AG08395 (cell line): ENCODE data around the gene FRRS1L.
A peak's percentile ranks its signal among the peaks of the same experiment; 100 is the strongest.
"Not testable (repeated sequence)": the region's sequence is repeated elsewhere in the genome, so short reads cannot be mapped to it uniquely, and the experiment has no call there.

ENCODE experiments used
- DNase-seq: peaks from one replicate; pipeline ENCODE4 v3.0.0; 2012; ENCODE audit warnings: mixed read lengths, low spot score

The FRRS1L gene

DNA sequence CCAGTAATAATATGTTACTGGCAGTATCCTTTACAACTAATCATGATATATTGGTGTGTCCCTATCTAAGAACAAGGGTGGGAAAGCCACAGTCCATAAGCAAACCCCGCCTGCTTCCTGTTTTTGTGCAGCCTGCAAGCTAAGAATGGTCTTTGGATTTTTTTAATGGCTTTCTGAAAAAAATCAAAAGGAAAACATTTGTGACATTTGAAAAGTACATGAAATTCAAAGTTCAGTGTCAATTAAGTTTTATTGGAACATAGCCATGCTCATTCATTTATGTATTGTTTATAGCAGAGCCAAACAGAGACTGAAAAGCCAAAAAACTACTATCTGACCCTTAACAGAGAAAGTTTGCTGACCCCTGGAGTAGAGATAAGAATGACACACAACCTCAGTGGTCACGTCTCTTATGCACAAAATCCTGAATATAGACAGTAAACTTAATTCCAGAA lies 34.5 kb downstream of the FRRS1L start:
- DNase-seq = no peak

DNA sequence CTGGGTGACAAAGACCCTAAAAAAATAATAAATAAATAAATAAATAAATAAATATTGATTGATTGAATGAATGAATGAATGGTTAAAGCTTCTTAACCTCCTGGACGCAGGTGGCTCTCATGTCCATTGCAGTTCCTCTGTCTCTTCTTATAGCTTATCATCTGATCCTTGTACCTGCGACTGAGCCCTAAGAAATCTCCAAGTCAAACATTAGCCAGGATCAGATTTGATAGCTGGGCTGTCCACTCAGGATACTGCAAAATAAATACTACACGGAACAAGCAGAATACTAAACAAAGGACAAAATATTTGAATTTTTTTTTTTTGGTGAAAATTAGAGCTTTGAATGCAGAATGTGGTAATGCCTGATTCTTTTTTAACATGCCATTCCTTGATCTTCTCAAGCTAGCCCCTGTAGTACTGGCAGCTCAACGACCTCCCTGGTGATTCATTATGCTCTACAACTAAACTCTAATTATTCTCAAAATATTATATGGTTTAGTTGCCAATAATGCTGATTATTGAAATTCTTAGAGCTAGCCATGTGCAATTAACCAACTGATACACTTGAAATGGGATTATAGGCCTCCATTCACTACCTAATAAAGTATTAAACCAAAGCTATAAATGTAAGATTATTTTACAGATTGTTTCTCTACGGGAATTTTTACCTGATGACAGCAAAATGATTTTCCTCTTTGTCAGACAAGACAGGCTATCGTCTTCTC lies 37.4 kb downstream of the FRRS1L start:
- DNase-seq = no peak

DNA sequence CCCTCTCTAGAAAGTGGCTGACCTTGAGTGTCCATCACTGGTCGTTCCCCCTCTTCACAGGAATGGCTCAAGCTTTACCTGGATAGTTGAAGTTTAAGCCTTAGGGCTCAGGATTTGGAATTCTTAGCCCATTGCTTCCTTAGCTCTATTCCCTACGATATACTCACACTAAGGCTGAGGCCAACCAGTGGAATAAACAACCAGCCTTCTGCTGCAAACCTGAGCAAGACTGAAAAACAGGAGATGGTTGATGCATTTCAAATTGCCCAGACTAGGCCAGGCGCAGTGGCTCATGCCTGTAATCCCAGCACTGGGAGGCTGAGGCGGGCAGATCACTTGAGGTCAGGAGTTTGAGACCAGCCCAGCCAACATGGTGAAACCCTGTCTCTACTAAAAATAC lies 40.4 kb downstream of the FRRS1L start:
- not testable (repeated sequence) for DNase-seq

DNA sequence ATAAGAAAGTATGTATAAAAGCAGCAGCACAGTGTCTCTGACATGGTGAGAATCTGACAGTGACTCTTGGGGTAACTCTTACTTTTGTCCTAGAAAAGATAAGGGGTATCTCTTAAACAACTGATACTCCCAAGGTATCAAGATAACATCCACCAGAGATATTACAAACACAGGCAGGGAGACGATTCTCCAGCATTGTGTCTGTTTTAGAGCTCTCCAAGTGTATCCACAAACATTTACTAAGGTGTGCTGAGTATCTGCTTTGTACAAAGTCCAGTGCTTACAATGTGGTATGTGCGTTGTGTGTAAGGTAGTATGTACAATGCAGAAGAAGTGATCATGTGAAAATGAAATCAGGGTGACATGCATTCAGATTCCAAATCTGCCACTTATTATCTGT lies 42.9 kb downstream of the FRRS1L start:
- DNase-seq = no peak

DNA sequence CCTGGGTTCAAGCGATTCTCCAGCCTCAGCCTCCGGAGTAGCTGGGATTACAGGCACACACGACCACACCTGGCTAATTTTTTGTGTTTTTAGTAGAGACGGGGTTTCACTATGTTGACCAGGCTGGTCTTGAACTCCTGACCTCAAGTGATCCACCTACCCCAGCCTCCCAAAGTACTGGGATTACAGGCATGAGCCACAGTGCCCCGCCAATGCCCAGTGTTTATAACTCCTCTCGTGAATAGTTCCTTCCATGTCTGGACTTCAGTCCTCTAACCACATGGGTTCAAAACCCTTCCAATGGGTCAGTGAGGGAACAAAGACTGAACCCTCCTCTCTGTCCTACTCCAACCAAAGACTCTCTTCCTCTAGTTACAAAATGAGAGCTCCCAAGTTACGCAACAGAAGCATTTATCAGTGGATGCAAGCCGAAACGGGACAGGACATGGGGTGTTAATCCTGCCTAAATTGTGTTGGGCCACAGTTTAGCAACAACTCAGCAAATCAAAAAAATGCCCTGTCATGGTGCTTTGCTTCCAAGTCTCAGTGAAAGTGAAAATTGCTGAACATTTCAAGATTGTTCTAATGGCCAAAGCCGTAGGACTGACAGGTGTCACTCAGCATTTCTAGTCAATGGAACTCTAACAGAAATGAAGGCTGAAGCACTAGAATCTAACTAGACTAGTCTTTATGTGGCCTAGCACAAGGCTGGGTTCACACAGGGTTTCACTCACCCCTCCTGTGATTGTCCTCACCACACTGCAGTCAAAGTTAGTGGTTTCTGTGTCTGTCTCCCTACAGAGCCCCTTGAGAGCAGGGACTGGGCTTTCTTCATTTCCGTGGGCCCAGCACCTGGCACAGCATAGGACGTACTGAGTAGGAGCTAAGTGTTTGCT lies 44.1 kb downstream of the FRRS1L start:
- no peak for DNase-seq

DNA sequence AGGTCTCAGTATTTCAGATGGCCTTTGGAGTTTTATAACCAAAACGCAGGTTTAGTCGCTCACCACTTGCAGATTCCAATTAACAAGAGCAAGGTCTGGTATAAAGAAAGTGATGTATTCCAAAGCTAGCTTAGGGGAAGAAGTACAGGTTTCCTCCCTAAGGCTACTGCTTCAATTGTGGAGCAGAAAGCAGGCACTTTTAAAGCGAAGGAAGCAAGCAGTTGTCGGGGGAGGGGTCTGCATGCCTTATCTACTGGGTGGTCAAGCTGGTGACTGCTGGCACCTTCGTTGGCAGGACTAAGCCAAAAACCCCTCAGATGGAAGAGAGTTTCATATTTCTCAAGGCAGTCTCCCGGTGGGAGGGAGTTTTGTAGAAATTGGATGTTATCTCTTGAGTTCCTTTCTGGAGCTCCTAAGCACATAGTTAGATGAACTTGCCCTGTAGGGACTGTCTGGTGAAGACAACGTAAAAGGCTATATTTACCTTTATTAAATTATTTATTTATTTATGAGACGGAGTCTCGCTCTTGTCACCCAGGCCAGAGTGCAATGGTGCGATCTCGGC lies 45.7 kb downstream of the FRRS1L start:
- no peak for DNase-seq

DNA sequence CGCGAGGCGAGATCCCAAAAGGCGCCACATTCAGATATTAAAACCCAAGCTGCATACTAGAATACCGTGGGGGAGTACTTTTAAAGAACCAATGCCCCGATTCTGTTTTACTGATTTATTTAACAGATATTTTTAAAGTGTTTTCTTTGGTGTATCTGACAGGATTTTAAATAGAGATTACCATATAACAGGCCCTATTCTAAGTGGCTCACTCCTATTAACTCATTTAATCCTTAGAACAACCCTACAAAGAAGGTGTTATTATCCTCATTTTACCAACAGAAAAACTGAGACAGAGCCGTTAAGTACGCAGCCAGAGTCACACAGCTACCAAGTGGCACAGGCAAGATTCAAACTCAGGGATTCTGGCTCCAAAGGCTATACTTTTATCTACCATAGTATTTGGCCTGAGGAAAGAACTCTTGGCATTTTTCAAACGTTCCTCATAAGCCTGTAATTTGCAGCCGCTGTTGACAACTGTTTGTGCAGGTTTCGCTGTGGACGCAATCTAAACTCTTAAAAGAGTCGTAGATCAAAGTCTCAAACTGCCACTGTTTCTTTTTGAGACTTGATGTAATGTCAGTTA lies 46.8 kb downstream of the FRRS1L start:
- DNase-seq = no peak

DNA sequence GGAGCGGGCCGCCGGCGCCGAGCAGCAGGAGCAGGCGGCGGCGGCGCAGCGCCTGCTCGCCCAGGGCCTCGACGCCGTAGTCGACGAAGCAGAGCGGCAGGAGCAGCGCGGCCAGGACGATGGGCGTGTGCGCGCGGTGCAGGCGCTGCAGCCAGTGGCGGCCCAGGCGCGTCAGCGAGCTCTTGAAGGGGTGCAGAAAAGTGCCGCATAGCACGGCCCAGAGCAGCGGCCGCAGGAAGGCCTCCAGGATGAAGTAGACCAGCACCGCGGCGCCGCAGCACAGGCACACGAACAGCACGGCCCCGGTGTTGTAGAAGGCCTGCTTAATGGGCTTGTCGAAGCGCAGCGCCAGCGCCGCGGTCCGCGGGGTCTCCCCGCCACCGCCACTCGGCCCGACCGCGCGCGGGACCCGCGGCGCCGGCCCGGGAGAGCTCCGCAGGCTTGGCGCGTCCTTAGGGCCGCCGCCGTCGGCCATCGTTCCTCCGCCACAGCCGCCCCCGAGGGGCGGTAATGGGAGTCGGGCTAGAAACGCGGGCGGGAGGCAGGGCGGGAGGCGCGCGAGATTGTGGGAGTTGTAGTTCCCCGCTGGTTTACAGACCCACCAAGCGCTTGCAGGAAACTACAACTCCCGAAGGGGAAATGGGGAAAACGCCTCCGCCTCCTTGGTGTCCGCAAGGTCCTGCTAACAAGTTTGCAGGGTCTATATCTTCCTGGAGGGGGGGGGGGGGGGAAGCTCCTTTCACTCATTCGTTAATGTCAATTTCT lies 47.4 kb downstream of the FRRS1L start, which contains the start of gene TMEM245:
Gene TMEM245 (minus strand): TSS at position 509 of the 765 bp plus-strand sequence. CDS start 34 bp downstream, at position 475.
- peak; percentile 98 for DNase-seq

DNA sequence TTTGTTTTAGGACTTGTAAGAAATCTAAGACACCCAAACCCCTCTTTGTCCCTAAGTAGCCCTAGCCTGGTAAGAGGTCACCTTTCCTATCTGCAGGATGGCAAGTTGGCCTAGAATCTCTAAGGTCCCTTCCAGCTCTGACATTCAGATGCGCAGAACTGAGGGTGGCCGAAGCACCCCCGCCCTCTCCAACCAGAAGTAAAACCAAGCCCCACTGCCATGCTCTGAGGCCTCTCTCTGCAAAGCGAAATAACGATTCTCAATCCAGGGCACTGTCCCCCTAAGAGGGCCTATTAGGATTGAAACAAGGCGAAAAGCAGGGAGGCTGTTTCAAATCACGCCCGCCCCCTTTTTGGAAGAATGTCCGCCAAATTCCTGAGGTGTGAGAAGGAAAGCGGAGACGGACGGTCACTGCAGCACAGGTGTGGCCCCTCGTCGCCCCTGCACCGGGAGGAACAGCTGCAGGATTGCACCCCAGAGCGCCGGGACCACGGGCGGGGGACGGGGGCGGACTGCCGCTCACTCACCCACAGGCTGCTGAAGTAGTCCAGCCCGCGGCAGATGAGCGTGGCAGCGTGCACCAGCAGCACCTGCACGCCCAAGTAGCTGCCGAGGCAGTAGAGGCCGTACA lies 48.1 kb downstream of the FRRS1L start:
- peak; percentile 4 for DNase-seq

DNA sequence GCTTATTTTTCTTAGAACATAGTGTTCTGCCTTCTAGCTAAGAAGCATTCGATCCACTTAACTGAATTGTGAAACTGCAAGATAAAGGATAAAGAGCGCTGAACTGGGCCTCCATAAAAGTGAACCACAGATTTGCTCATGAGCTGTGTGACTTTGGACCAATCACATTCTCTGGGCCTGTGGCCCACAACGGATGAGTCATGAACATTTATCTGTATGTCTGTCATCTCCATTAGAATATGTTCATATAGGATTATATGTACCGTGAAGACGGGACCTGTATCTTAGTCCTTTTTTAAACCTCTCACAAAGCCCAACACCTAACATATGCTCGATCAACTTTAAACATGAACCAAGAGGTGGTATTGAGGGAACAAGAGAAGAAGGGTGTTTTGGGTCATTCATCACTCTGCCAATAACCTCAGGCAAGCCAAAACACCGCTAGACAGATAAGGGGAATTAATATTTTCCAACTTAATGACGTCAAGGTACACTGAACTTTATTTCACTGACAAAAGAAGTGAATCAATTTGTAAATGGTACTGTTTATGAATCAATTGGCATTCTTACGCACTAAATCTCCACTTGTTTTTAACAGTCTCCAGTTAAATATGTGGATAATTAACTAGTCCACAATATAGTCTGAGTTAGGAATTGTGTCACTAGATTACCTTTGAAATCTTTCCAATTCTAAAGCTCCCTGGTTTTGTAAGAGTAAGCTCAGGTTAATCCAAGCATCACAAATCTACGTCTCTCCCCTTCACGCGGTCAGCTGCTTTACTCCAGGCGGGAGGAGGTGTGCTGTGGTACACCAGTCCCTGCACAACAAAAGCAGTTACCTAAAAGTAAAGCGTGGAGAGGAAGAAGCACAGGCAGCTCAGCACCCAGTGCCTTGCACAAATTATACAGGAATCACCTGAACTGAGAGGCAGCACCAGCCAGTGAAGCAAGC lies 48.9 kb downstream of the FRRS1L start:
- DNase-seq = peak; percentile 26

DNA sequence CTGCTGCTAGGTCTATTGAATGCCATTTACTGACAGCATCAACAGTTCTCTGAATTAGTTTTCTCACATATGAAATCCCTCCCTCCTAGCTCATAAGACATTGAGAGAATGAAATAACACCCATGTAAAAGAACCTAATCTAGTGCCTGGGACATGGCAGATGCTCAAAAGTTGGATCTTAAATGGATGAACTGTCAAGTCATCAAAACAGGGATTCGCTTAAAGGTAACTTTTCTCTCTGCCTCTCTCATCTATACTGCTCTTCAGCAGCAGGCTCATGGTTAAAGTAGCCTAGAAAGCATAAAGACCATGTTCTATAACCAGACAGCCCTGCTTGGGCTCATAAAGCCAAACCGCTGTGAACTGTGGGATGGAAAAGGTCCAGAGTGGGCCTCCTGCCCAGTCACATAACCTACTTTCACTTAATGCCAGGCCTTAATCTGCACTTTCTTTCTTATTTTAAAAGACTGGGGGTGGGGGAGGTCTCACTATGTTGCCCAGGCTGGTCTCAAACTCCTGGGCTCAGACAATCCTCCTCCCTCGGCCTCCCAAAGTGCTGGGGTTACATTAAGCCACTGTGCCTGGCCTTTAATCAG lies 51.0 kb downstream of the FRRS1L start:
- DNase-seq = no peak

DNA sequence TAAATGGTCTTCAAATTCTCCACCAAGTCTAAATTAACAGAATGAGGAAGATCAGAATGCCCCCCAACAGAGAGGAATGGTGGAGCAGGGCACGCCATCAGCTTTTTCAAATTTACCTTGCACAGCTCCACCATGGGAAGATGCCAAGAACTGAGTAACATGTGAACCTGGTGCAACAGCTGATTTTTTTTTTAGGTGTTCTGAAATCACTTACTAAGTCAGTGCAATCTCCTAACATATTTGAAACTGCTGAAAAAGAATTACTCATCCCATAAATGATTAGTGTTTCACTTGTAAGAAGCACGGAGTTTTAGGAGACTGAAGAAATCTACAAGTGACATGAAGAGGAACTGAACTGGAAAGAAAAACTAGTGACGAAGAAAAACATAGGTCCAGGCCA lies 52.4 kb downstream of the FRRS1L start:
- DNase-seq = no peak

DNA sequence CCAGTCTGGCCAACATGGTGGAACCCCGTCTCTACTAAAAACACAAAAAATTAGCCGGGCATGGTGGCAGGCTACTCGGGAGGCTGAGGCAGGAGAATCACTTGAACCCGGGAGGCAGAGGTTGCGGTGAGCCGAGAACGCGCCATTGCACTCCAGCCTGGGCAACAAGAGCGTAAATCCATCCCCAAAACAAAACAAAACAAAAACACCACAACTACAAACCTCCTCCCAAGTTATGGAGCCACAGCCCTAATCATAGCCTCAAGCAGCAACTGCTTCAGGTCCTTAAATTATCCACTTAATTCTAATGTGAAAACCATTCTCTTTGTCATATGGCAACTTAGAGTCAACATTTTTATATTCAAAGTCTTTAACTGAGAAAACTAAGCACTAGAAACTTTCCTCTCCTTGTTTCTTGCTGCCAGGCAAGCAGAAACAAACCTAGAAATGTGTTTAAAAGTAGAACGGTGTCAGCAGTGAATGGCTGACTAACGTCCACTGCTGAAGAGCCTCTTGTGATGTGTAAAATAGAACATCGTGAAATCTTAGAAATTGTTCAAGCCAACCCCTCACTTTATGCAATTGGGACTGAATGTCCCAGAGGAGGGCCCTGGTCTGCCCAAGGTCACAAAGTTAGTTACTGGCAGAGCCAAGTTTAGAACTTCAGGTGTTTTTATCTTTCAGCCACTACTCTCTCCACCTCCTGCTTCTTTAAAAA lies 53.0 kb downstream of the FRRS1L start:
- DNase-seq = no peak

DNA sequence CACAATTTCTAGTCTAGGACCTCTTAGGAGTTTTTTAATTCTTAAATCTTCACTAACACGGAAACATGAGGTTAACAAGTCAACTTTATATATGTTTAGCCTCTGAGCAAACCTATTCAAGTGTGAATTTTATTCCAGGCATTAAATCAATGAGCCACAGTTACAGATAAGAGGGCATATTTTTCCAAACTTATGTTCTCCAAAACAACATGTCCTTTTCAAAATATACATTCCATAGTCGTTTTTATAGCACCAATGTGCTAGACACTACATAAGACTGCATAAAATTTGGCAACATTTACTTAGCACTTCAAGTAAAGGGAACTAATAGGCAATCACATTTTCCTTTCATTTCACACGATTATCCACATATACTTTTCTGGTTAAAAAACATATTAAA lies 53.8 kb downstream of the FRRS1L start:
- no peak for DNase-seq

DNA sequence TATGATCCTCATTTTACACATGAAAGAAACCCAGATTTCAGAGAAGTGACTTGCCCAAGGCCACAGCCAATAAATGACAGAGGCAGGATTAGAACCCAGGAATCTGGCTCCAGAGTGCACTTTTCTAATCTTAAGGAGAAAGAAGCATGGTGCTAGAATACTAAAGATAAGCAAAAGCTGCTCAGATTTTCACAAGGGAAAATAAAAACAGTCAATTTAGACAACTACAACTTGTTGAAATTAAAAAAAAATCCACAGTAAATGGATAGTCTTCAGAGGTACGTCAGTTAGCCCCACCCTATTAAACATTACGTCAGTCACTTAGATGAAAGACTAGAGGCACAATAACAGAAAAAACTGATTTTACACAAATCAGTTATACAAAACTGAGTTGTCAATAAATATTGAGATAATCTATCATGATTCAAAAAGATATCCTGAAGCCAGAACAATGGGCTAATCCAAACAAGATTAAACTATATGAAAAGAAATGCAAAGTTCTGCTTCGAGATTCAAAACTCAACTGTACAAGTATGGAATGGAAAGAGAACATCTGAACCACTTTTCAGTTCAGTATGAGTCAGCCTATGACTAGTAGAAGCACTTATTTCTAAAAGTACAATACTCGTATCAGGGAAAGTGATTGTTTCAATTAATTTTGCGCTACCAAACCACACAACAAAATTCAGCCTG lies 56.6 kb downstream of the FRRS1L start:
- DNase-seq = peak; percentile 41

DNA sequence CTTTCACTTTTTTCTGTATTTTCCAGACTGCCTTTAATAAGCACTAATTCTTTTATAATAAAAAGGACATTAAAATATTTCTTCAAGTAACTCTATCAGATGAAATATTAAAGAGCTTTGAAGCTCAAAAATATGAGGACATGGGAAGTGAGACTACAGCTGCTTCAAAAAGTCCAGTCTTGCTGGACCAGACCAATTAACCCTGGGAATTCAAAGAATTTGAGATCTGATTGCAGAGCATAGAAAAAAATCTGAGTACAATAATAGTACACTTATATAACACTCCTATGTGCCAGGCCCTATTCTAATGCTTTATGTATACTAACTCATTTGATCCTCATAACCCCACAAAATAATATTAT lies 57.1 kb downstream of the FRRS1L start:
- no peak for DNase-seq

DNA sequence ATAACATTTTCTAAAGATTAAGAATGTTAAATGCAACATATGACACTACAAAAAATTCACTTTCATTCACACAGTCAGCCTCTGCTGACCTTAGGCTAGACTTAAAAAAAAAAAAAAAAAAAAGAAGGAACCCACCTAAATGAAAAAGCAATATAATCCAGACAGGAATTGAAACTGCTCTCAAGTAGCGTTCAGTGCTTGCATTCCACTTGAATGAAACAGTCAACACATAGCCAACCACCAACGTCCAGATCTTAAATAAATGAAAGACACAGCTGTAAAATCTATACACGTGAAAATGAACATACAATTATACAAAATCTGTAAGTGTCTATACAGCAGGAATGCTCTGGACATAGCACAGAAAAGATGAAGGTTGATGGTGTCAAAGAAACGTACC lies 58.7 kb downstream of the FRRS1L start:
- no peak for DNase-seq
